Activated CD4-positive, CD25-positive, alpha-beta regulatory T cell treated with anti-CD3 and anti-CD28 coated beads, Interleukin-2, amount 50 U/mL, for 16 hours (primary cell): Measurements from ENCODE around the gene KLHDC4.
A peak's percentile ranks its signal among the peaks of the same experiment; 100 is the strongest.
"Not testable (repeated sequence)": the region's sequence is repeated elsewhere in the genome, so short reads cannot be mapped to it uniquely, and the experiment has no call there.

ENCODE experiments used
- DNase-seq: peaks from one replicate; pipeline ENCODE4 v3.0.0-alpha.2; 2020; ENCODE audit warnings: low read depth, low spot score

The KLHDC4 gene

DNA sequence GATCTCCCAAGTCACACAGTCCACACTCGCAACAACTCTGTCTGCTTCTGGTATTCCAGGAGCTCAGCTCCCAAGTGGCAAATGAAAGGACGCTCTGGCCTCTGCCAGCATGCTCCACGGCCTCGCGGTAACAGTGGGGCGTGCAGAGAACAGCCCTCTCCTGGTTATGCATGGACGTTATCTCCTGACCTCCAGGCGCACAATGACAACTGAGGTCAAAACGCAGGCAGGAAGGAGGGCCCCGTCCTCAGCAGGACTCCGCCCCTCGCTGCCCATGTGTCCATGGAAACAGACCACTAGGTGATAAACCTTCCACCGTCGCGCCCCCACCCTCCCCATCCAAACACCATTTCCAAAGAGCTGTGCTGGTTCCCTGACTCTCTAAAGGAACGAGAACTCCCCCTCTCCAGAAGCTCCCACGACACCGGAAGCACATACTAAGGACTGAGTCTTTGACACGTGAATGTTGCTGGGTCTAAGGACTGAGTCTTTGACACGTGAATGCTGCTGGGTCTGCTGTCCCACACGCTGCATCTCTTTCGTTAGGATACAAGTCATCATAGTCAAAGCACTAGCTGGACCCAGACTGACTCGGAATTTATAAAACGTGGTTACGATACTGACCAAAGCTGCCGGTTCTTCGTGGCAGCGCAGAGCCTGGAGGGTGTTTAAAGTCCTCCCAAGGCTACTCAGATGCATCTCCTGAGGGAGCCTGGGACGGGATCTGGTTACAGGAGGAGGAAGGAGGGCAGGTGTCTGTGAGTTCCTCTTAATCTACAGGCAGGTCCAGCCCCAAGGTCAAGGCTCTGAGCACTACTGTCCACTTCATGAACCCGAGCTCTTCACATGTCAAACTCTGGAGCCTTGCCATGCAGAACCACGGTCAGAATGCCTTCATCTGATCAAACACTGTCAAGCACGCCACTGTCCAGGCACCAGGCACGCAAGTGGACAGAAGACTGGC, 43.9 kb downstream of the KLHDC4 start:
- no peak for DNase-seq

GRCh38 chr16:87720446-87720845, 45.3 kb downstream of the KLHDC4 start:
- no peak for DNase-seq

DNA sequence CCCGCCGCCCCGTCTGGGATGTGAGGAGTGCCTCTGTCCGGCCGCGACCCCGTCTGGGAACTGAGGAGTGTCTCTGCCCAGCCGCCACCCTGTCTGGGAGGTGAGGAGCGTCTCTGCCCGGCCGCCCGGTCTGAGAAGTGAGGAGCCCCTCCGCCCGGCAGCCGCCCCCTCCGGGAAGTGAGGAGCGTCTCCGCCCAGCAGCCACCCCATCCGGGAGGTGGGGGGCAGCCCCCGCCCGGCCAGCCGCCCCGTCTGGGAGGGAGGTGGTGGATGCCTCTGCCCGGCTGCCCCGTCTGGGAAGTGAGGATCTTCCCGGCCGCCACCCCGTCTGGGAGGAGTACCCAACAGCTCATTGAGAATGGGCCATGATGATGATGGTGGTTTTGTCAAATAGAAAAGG, 47.0 kb downstream of the KLHDC4 start:
- not testable (repeated sequence) for DNase-seq

DNA sequence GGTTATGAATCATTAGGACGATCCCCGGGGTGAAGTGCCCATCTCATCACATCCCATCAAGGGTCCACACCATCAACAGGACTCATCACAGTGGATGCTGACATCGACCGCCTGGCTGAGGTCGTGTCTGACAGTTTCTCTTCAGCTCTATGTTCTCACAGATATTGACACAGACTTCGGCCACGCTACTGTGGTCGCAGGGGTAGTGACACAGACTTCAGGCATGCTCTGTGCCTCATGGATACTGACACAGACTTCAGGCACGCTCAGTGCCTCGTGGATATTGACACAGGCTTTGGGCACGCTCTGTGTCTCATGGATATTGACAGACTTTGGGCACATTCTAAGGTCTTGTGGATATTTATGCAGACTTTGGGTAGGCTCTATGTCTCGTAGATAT, 50.1 kb downstream of the KLHDC4 start:
- DNase-seq = no peak

- DNase-seq = no peak
Measured at GRCh38 chr16:87715231-87715630, 50.6 kb downstream of the KLHDC4 start.

- DNase-seq = peak; percentile 32
Measured at GRCh38 chr16:87713451-87714229, 52.1 kb downstream of the KLHDC4 start.

DNA sequence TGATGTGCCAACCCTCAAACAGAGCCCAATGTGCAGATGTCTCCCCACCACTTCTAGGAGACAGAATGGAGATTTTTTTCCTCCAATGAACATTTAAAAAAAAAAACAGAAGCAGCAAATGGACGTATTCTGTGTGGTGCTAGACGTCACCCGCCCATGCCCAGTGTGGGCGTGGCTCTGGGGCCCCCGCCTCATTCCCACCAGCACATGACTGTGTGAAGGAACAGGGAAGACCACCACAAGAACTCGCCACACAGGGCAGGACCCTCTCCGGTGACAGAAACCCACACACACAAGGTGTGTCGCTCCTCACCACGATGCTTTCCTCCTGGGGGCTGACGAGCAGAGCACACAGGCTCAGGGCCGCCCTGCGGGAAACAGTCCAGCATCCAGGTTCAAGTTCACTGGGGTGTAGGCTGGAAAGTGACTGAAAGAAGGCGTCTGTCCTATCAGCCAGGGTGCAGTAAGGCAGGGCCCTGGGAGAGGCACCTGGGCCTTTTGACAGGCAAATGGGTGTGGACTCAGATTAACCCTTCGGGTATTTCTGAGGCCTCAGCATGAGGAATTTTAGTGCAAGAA, 53.5 kb downstream of the KLHDC4 start:
- no peak for DNase-seq

- DNase-seq = no peak
Measured at GRCh38 chr16:87710887-87711286, 54.9 kb downstream of the KLHDC4 start.

- DNase-seq = no peak
Measured at GRCh38 chr16:87709677-87710076, 56.1 kb downstream of the KLHDC4 start.

- DNase-seq = no peak
Measured at GRCh38 chr16:87708881-87709638, 56.7 kb downstream of the KLHDC4 start.

DNA sequence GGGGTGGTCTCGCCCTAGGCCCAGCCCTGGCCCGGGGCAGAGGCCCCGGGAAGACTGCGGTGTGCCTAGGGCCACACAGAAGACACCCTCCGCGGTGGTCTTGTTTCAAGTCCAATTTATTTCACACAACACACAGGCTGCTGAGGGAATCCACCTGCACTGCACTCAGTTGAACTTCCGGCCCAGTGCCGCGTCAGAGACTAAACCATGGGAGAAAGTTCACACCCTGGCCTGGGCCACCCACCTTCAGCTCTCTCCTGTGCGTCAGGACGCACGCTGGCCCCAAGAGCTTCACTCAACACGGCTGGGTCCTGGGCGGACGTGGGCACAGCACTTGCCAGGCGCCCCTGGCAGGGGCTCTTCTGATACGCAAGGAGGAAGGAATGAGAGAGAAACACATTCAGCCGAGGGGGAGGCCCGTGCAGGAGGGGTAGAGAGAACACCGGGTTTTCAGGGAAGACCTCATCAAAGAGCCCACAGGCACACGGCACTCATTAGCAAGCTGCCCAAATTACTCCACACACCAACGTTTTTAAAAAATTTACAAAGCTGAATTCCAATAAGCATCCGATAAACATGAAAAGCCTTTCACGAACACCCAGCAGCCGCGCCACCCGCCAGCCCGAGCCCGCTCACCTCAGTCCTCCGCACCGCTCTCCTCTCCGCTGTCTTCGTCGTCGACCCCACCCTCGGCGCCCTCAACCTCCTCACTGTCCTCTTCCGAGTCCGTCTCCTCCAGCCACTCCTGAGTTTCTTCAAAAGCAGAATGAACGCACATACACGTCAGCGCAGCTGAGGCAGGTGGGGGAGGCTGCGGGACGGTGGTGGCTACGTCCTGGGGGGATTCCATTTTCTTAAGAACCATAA, 57.8 kb downstream of the KLHDC4 start:
- no peak for DNase-seq

- DNase-seq = no peak
Measured at GRCh38 chr16:87707097-87707496, 58.7 kb downstream of the KLHDC4 start.

DNA sequence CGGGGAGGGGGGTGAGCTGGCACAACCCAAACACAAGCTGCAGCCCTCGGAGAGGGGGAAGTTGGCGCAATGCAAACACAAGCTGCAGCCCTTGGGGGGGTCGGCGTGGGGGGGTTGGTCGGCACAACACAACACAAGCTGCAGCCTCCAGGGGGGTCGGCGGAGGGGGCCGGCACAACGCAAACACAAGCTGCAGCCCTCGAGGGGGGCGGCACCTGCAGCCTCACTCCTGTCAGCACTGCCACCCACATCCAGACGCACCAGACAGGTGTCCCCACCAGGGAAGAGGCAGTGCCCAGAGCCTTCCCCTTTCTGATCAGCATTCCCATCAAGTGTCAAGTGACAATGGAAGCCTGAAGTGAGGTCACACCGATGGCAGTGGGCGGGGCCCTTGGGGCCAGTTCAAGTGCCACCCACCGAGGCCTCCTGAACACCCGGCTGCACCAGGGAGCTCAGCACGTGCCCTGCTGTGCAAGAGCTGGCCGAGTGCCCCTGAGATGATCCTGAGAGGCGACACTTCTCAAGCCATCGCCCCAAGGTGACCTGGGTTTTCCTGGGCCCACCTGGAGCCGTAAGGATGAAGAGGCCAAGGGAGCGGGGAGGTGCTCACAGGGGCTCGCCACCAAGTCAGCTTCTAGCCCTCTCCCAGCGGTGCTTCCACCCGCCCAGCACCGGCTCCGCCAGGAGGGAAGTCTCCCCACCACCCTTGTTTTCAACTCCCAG, 59.3 kb downstream of the KLHDC4 start:
- no peak for DNase-seq

GRCh38 chr16:87705771-87706277, 60.0 kb downstream of the KLHDC4 start:
- no peak for DNase-seq

GRCh38 chr16:87704754-87705353, 60.9 kb downstream of the KLHDC4 start:
- DNase-seq = no peak

GRCh38 chr16:87703835-87704375, 61.9 kb downstream of the KLHDC4 start:
- DNase-seq = no peak

GRCh38 chr16:87703071-87703470, 62.7 kb downstream of the KLHDC4 start:
- no peak for DNase-seq

DNA sequence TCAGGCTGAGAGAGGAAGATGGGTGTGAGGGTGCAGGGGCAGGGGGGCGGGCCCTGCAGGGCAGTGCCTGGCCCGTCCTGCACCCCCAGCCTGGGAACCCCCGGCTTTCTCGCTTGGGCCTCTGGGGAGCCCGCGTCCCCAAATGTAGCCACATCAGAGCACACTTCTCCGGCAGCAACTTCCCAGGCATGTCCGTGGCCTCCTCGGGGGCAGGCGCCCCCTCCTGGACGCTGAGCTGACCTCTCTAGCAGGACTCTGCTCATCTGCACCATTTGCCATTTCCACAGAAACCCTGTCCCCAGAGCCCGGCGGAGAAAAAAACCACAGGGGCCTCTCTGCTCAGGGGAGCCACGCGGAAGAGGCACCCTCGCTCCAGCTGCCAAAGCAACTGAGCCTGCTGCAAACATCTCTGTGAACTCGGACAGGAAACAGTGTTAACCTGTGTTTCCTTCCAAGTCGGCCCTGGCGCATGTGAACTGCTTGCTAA, 63.4 kb downstream of the KLHDC4 start:
- no peak for DNase-seq

DNA sequence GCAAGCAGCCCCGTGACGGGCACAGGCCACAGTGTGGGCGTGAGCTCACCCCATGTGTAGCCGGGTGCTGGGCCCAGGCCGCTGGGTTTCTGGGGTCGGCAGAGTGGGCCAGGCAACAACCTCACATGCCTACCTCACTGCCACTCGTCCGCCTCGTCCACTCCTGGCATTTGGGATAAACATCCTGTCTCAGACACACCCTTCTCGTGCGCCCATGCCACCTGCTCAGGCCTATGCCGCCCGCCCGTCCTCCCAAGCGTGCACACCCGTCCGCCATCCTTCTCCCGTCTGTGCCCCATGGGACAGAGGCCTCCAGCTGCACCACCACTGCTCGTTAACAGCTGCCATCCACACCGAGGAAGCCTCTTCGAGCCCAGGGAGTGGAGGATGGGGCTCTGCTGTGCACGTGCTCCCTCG, 64.3 kb downstream of the KLHDC4 start:
- no peak for DNase-seq
